ENCODE results near the gene FZD7. TPM values are rescaled to one million over a fixed set of nuclear protein-coding genes. Genes with fewer than 3 reads are reported as not detected.

FZD7 gene
- total and polyA plus RNA-seq, 9 of the 15 experiments (the other 6 are each of a cell fraction or from before 2014, with no cell fraction given) = 0.11 to 2.4 (median 0.69) TPM

DNA sequence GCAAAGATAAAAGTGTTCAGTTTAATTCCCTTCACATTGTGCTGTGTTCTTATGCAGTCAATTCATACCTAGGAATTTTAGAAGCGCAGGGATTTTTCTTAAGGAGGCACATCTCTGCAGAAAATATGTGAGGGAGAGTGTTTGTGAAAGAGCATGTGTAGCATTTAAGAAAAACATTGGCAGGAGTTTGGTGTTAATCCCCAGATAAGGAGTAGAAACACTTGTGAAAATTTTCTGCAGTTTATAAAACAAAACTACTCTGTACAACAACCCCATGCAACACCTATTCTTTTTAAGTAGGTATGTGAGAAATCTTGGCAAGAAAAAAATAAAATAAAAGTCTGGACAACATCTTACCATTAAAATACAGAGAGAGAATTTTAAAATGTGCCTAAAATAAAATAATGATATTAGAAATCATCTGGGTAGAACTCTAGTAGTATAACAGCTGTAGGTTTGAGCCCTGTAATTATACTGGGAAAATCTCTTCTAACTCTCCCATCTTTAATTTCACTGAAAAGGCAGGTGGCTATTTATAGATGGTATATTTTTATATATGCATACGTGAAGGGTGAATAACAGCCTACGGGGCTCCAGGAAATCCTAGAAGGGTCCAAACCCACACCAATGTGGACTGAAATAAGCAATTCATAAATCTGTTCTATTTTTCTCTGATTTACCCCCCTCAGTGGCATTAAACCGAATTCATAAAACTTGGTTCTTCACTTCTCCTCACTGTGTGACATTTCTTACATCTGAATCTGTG lies 6.6 kb downstream of the FZD7 start:
- H2AFZ ChIP-seq (ENCODE audit: low read depth, low read length) = no peak overlapping the region
- no TSS peak for BruUV-seq (replicated peaks)
- TF ChIP-seq XRCC5 (IDR thresholded peaks at IDR 0.05; ENCODE audit: low read depth, low read length) (no peak), SIN3A (IDR thresholded peaks at IDR 0.05; ENCODE audit: borderline replicate concordance in 2 of 2, control insufficient read depth in 1 of 2, low read depth in 2 of 2, low read length in 2 of 2) (no peak), ZFP30 (CRISPR knock-in tag; IDR thresholded peaks at IDR 0.05; ENCODE audit: borderline replicate concordance) (no peak), MCM2 (IDR thresholded peaks at IDR 0.05; ENCODE audit: low read depth) (no peak), HSF4 (CRISPR knock-in tag; IDR thresholded peaks at IDR 0.05; ENCODE audit: borderline replicate concordance) (no peak), SAFB (IDR thresholded peaks at IDR 0.05; ENCODE audit: borderline replicate concordance, low read depth, low read length) (no peak), SNRNP70 (optimal IDR thresholded peaks at IDR 0.05; ENCODE audit: low read depth, low read length) (no peak), SOX6 (IDR thresholded peaks at IDR 0.05) (no peak), PPARD (CRISPR knock-in tag; IDR thresholded peaks at IDR 0.05) (no peak), NCOA2 (IDR thresholded peaks at IDR 0.05; ENCODE audit: partially characterized antibody in 2 of 2) (no peak), COPS2 (conservative IDR thresholded peaks at IDR 0.05) (no peak), MAFK (IDR thresholded peaks at IDR 0.05; ENCODE audit: low read length) (no peak), TAF9B (IDR thresholded peaks at IDR 0.05; ENCODE audit: partially characterized antibody) (no peak), JUNB (CRISPR knock-in tag; conservative IDR thresholded peaks at IDR 0.05) (no peak), HMGN3 (IDR thresholded peaks at IDR 0.05; ENCODE audit: borderline replicate concordance, extremely low read depth, insufficient read length, low read depth, low read length) (no peak), PTBP1 (IDR thresholded peaks at IDR 0.05; ENCODE audit: low read depth, low read length) (no peak)
- TF ChIP-seq, protein P1, sequence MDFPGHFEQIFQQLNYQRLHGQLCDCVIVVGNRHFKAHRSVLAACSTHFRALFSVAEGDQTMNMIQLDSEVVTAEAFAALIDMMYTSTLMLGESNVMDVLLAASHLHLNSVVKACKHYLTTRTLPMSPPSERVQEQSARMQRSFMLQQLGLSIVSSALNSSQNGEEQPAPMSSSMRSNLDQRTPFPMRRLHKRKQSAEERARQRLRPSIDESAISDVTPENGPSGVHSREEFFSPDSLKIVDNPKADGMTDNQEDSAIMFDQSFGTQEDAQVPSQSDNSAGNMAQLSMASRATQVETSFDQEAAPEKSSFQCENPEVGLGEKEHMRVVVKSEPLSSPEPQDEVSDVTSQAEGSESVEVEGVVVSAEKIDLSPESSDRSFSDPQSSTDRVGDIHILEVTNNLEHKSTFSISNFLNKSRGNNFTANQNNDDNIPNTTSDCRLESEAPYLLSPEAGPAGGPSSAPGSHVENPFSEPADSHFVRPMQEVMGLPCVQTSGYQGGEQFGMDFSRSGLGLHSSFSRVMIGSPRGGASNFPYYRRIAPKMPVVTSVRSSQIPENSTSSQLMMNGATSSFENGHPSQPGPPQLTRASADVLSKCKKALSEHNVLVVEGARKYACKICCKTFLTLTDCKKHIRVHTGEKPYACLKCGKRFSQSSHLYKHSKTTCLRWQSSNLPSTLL (IDR thresholded peaks at IDR 0.05) = no peak
- TF ChIP-seq, protein P2, sequence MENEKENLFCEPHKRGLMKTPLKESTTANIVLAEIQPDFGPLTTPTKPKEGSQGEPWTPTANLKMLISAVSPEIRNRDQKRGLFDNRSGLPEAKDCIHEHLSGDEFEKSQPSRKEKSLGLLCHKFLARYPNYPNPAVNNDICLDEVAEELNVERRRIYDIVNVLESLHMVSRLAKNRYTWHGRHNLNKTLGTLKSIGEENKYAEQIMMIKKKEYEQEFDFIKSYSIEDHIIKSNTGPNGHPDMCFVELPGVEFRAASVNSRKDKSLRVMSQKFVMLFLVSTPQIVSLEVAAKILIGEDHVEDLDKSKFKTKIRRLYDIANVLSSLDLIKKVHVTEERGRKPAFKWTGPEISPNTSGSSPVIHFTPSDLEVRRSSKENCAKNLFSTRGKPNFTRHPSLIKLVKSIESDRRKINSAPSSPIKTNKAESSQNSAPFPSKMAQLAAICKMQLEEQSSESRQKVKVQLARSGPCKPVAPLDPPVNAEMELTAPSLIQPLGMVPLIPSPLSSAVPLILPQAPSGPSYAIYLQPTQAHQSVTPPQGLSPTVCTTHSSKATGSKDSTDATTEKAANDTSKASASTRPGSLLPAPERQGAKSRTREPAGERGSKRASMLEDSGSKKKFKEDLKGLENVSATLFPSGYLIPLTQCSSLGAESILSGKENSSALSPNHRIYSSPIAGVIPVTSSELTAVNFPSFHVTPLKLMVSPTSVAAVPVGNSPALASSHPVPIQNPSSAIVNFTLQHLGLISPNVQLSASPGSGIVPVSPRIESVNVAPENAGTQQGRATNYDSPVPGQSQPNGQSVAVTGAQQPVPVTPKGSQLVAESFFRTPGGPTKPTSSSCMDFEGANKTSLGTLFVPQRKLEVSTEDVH (IDR thresholded peaks at IDR 0.05; ENCODE audit: low read depth, partially characterized antibody) = no peak
- no peaks in the 10 kb centered on the region for H3K79me2 ChIP-seq (ENCODE audit: control insufficient read depth, insufficient read depth, low read length)
- POLR2A ChIA-PET = no interaction called here
- peaks cover 8 to 19% of the 10 kb centered on the region in 2 experiments; a peak in 4 of 5 replicates for H3K4me1 ChIP-seq (replicated peaks in 1 of 2; ENCODE audit: control insufficient read depth in 2 of 2, insufficient read depth in 2 of 2, low read length in 2 of 2)
- H3K9me1 ChIP-seq (ENCODE audit: control insufficient read depth, insufficient read depth, low read length) = no peaks in the 10 kb centered on the region
- H3K27me3 ChIP-seq (ENCODE audit: control insufficient read depth in 2 of 2, insufficient read depth in 2 of 2, low read length in 2 of 2) = no peaks in the 10 kb centered on the region
- CTCF ChIA-PET (ENCODE audit: low intra/inter-chr PET ratio) = no interaction called here
- intact Hi-C loops (cut with micrococcal nuclease) = no loop called here
- no peaks in the 10 kb centered on the region for H3K36me3 ChIP-seq (ENCODE audit: control insufficient read depth, insufficient read depth, low read length)
- no peak for FAIRE-seq
- no peaks in the 10 kb centered on the region for H4K20me1 ChIP-seq (replicated peaks; ENCODE audit: control insufficient read depth, insufficient read depth, low read length)
- 36% methylated on average over 4 of the region's 4 CpGs for WGBS (ENCODE audit: insufficient coverage, low coverage, missing lambda C conversion rate)
- H3K9me3 ChIP-seq (replicated peaks; ENCODE audit: control insufficient read depth, insufficient read depth, low read depth, low read length) = no peaks in the 10 kb centered on the region
- H3K4me3 ChIP-seq = no peak overlapping the region
- no peak overlapping the region for H3K4me2 ChIP-seq (ENCODE audit: insufficient read depth, low read length)
- no peak for ATAC-seq
- no peak overlapping the region for H3K27ac ChIP-seq (ENCODE audit: extremely low read depth, low read depth, low read length)
- in situ Hi-C loops (cut with MboI) = no loop called here
- no peak for DNase-seq (ENCODE audit: extremely low read depth in 1 of 4, low spot score in 3 of 4)
- H3K9ac ChIP-seq (ENCODE audit: insufficient read depth in 1 of 2, low read depth in 2 of 2, low read length in 2 of 2) = no peak overlapping the region

Data from K562 (cell line).